Subcutaneous adipose tissue (tissue), 4 donors: ENCODE measurements around the gene SPATS2L. TPM values are rescaled to one million over a fixed set of nuclear protein-coding genes. Genes with fewer than 3 reads are reported as not detected.

ENCODE experiments used
- total RNA-seq, 4 donors: library from RNA; depleted of rRNA; stranded (reverse); fragments of >200 nt; gene quantifications; one replicate each; pipeline ENCODE4 v1.1.0, GENCODE V29; 2016
- TF ChIP-seq, protein P1 (sequence below): fragments of 450-650 bp; IDR thresholded peaks from one replicate; pipeline ENCODE4 v1.5.1; 2016; ENCODE audit warnings: low read depth, mild to moderate bottlenecking, control low read depth, antibody characterized with exemption, moderate library complexity

Gene SPATS2L
- total RNA-seq, 4 donors from 2014 or later: 71.4 to 88.9 (median 79.6) TPM

DNA sequence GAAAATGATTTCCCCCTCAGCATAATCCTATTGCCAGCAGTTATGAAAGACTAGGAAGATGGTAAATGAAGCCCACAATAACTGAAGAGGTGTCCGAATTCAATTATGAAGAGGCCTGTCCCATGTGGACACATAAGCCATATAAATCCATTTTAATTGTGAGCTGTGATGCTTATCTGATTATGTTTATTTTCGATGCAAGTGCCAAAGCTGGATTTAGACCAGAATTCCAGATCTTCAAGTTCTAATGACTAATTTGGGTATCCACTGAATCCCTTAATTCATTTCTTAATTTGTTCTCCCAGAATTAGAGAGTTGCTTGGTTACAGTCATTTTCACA is 24.5 kb downstream of the SPATS2L start:
- TF ChIP-seq, protein P1, sequence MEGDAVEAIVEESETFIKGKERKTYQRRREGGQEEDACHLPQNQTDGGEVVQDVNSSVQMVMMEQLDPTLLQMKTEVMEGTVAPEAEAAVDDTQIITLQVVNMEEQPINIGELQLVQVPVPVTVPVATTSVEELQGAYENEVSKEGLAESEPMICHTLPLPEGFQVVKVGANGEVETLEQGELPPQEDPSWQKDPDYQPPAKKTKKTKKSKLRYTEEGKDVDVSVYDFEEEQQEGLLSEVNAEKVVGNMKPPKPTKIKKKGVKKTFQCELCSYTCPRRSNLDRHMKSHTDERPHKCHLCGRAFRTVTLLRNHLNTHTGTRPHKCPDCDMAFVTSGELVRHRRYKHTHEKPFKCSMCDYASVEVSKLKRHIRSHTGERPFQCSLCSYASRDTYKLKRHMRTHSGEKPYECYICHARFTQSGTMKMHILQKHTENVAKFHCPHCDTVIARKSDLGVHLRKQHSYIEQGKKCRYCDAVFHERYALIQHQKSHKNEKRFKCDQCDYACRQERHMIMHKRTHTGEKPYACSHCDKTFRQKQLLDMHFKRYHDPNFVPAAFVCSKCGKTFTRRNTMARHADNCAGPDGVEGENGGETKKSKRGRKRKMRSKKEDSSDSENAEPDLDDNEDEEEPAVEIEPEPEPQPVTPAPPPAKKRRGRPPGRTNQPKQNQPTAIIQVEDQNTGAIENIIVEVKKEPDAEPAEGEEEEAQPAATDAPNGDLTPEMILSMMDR: no peak

DNA sequence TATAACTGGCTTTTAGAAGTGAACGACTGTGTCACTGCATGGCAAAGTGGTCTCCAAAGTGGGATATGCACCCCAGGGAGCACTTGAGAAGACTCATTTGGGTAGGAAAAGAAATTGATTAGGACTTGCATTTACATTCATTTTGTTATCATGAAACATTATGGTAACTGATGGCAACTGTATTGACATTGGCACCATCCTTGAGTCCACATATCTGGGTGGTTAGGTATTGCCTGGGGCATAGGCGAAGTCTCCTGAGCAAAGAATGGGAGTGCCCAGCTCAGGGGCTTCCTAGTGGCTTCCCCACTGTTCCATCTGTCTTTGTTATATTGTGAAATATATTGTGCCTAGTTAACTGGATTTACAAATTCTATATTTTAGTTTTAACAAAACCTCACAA is 29.2 kb downstream of the SPATS2L start:
- TF ChIP-seq, protein P1: no peak

DNA sequence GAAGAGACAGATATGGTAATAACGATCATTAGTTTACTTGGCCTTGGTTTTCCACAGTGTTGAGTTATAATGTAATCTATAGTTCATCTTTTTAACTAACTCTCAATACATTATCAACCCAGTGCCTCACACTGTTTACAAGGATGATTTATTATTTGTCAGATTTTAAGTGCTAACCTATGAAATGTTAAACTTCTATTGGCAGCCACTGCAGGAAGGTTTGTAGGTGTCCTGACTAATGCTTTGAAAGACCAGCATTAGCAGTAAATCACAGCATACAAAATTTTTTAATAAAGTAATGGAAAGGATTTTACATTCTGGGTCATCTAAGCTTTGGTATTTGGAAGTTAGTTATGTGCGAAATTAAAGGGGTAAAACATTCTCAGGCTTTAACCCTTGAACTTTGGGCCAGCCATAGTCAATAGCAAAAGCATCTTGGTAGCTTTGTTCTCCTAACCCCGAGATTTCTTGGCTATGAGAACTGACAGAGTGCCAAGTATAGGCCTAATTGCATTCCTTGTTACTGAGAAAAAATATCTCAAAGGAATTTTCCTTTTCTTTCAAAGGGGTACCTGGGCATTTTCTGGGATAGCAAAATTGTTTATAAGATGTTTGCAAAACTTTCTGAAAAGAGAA is 30.6 kb downstream of the SPATS2L start:
- TF ChIP-seq, protein P1: no peak

DNA sequence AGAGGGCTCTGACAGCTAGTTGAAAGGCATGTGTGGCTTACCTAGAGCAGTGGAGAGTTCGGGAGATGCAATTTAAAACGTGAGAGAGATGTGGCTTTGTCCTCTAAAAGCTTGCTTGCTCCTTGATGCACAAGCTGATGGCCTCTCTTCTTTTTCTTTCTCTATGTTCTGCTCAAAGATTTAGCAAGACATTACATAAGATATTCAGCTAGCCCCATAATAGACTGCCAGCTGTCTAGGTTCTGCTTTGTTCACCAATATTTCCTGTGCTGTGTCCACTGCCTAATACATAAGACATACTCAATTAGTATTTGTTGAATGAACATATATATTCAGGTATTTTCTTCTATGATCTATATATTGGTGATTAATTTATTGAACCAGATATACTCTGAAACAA is 31.1 kb downstream of the SPATS2L start:
- TF ChIP-seq, protein P1: no peak

DNA sequence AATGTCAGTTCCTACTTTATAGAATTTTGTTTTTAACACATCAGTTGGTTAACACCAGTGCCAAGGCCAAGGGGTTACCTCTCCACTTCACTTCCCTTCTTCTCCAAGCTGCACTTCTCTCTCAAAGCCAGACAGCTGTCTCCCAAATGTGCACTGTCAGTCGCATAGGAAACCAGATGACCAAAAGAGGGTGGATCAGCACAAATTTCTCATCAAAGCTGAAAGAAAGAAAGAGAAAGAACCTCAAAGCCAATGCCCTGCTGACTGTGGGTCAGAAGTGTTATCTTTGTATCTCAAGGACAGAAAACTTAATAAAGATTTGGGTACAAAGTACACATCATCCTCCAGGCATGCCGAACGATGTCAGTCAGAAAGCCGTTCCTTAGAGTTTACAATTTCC is 32.2 kb downstream of the SPATS2L start:
- TF ChIP-seq, protein P1: no peak

DNA sequence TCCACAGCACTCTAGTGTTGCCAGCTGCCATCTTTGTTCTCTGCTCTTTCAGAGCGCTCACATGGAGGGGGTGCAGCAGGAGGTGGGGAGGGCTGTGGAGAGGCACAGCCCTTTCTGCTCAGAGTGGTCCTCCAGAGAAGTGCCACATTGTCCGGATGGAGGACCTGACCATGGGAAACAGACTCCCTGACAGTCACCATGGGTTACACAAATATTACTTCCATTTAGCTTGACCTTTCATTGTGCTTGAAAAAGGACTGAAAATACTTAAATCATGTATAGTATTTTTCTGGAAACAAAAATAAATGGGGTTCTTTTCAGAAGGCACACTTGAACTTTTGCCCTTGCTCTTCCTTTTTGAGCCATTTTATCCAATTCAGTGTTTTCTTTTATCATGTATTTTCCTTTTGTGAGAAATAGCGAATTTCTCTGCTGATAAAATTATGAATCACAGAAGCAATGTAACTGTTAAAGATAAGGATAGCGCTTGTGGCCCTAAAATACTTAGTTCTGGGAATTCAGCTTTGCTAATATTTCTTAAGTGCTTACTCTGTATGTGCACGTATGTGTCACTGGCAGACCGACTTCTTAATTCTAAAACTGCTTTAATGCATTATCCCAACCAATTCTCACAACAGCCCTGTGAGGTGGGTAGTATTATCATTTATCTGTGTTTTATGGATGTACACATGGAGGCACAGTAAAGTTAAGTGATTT is 34.2 kb downstream of the SPATS2L start:
- TF ChIP-seq, protein P1: no peak

DNA sequence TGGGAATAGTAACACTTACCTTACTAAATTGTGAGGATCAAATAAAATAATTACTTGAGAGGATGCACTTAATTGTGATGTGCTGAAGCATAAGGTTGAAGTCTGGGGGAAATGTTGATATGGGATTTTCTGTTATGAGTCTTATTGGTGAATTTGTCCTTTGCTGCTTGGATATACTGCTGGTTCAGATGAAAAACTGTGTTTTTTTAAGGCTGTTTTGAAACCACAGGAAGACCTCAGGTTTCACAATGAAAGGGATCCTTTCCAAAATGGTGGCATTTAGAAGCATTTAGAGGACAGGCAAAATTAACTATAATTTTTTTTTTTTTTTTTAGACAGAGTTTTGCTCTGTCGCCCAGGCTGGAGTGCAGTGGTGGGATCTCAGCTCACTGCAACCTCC is 34.9 kb downstream of the SPATS2L start:
- TF ChIP-seq, protein P1: no peak
